DMS53 treated with DMSO at 0.1 percent for 48 hours (cell line): Measurements from ENCODE around the gene ARSH.
"Not testable (repeated sequence)": the region's sequence is repeated elsewhere in the genome, so short reads cannot be mapped to it uniquely, and the experiment has no call there.

Source experiments
- DNase-seq: peaks from one replicate; lab custom pipeline; 2025; ENCODE audit not compliant: unreplicated experiment; lab: John Stamatoyannopoulos, UW

ARSH gene, protein sequence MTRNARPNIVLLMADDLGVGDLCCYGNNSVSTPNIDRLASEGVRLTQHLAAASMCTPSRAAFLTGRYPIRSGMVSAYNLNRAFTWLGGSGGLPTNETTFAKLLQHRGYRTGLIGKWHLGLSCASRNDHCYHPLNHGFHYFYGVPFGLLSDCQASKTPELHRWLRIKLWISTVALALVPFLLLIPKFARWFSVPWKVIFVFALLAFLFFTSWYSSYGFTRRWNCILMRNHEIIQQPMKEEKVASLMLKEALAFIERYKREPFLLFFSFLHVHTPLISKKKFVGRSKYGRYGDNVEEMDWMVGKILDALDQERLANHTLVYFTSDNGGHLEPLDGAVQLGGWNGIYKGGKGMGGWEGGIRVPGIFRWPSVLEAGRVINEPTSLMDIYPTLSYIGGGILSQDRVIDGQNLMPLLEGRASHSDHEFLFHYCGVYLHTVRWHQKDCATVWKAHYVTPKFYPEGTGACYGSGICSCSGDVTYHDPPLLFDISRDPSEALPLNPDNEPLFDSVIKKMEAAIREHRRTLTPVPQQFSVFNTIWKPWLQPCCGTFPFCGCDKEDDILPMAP

DNA sequence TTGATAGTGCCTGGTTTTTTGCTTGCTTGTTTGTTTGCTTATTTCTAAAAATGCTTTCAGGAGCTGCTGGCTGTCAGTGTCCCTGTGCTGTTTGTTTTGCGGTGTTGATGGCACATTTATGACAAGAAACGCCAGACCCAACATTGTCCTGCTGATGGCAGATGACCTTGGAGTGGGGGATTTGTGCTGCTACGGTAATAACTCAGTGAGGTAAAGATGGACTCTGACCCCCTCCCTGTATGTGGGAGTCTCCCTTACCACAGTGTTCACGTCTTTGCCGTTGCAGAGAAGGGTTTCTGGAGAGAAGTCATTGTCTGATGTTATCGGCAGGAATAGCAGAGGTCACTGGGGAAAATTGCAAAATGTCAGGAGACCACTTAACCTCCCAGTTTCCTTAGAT is at the start of gene ARSH:
TSS of gene ARSH (plus strand) at position 52 of the 400 bp plus-strand sequence. CDS start at position 119, 67 bp downstream.
- DNase-seq, result no peak

DNA sequence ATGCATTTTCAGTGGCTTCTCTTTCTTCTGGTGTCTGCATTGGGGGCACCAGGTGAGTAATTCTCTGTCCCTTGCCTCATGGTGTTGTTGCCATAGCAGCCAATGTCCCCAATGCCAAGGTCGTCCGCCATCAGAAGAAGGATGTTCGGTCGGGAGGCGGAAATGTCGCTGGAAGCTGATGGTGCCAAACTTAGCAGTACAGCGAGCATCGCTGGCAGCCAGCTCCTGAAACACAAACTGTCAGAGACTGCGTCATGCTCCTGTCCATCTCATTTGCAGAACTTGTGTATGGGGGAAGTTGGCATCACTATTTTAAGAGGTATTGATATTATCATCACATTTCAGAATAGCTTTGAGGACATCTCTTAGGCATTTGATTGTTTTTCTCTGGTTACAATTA is 48.1 kb upstream of the ARSH start:
- no peak for DNase-seq

DNA sequence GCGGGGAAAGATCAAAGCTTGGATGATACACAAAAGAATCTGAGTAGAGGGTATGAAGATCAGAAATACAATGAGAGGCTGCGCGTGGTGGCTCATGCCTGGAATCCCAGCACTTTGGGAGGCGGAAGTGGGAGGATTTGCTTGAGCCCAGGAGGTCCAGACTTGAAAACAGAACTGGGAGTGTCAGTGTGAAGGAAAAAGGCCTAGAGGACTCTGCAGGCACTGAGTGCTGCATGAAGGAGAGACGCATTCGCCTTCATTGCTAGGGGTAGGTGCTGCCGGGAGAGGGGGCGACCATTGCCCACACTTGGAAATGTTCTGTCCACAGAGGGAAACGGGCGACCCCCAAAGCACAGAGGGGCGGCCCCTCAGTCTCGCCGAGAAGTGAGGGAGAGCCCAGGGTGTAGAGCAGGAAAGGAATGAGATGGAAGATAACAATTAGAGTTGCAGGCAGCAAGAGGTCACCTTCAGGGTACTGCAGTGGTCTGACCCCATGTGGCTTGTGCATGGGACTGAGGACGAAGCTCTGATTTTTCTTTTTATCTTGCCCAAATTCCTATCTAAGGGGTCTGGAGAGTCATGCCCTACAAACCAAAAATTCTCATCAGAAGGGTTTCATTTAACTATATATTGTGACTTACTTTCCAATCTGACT is 45.4 kb upstream of the ARSH start:
- no peak for DNase-seq

DNA sequence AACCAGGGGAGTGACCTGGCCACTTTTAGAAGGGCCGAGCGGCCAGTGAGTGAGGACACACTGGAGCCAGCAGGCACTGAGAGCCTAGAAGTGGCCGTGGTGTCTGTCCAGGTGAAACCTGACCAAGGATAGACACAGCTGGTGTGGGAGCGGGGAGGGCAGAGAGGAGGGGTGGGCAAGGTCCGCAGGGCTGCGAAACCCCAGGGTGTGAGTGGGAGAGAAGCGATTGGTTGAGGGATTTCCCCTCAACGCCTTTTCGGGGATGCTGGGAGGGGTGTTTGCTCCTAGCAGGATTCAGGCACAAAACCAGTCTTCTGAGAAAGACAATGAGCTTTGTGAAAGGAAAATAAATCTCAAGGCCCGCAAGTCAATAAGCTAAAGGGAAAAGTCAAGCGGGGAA is 44.0 kb upstream of the ARSH start:
- DNase-seq, result no peak

DNA sequence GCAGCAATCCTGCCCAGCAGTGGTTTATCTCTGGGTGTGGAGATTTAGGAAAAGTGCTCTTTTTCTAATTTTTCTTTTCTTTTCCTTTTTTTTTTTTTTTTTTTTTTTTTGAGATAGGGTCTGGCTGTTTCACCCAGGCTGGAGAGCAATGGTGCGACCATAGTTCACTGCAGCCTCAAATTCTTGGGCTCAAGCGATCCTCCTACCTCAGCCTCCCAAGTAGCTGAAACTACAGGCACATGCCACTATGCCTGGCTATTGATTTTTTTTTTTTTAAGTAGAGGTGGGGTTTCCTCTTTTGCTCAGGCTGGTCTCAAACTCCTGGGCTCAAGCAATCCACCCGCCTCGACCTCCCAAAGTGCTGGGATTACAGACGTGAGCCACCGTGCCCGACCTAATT is 42.9 kb upstream of the ARSH start:
- not testable (repeated sequence) for DNase-seq

DNA sequence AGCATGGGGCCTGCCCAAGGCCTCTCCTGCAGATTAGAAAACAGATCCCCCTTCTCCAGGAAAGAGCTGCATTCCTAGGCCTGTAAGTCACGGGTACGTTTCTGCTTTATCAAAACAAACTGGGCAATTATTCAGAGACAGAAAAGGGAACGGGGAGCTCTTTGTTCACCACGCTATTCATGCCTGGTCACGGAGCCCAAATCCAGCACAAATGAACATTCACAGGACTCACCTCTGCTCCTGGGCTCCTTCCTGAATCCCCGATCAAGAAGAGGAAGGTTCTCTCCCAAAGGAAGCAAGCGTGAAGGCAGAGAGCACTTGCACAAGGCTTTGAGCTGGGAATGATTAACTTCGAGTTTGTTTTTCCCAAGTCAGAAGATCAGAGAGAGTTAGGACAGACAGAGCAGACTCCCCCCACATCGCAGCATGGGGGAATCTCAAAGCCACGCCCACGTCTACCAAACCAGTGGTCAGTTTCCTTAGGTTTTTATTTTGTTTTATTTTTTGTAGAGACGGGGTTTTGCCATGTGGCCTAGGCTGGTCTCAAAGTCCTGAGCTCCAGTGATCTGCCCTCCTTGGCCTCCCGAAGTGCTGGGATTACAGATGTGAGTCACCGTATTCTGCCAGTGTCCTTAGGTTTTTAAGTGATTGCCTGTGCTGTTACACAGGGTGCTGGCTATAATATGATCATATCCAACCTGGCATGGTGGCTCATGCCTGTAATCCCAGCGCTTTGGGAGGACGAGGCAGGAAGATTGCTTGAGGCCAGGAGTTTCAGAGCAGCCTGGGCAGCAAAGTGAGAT is 42.2 kb upstream of the ARSH start:
- DNase-seq, result peak; percentile 17

DNA sequence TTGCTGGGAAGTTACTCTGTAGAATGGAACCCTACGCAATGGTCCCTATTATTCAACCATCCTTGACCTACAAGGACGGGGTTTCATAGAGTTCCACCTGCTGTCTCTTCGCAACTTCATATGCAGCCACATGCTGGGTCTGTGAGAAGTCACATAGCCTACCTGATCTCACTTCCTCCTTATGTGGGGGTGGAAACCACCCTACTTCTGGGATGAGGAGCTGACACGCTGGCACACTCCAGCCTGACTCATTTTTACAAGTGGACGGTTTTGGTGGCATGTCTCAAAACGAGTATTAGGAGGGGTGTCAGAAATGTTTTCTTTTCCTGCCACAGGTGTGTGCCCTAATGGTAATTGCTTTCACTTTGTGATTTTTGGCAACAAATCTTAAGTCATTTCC is 40.4 kb upstream of the ARSH start:
- DNase-seq, result no peak

DNA sequence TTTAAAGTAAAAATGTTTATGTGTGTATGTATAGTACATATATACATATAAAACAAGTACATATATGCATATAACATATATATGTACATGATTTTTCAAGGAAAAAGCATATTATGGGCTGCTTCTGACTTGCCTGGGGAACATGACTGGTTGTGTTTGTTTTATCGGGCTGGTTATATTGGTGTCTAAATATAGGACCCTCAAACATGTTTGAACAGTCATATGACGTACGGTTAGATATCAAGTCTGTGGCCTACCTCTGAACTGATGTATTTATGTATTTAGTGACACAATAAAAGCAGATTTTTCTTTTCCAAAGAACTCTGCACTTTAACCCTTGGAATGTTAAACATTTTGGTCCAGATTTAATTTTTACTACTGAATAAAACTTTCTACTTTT is 39.3 kb upstream of the ARSH start:
- DNase-seq, result no peak

DNA sequence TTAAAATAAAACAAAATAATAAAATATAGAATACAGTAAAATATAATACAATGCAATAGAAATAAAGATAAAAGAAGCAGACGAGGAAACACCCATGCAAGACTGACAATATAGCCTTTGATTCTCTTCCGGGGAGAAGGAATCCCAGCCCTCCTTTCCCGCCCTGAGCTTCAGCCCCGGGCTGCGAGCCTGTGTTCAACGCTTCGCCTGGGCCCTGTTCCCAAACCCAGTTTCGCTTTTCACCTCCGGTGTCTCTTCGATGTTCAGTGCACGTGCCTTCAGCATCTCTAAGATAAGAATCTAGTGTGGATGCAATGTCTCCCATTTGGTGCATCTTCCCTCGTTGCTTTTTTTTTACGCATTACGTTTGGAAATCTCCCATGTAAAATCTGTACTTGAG is 38.8 kb upstream of the ARSH start:
- DNase-seq, result no peak

DNA sequence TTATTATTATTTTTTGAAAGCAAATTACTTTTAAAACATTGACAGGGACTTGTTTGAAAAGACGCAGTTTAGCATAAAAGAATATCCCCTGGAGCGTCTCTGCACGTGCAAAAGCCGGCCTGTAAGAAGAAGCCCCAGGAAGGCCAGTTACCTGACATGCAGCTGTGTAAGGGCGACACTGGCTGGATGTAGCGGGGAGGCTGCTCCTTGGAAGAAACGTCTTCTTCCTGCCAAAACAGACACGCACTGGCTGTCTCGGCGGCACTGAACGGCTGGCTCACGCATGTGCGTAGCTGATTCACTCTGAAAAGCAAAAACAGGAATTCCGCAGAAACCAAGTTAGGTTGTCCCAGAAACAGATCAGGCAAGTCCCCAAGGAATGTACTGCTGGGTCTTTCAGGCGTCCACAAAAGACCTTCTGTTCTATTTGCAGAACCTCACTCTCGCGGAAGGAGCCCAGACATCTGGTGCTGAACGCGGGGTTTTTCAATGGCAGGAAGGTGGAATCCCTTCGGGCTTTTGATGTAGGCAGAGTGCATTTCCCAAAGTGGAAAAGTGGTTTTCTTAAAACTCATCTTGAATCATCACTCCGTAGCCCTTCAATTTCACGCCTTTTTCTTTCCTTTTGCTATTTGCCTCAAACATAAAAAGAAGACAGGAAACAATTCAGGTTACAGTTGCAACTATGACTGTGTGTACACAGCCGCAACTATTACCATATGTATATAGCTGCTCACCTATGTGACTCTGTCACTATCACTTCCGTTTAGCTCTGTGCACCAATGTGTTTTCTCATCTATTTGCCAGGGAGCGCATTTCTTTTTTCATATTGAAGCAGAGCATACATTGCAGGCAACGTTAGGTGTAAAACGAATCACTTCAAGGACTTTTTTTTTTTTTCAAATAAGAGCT is 38.1 kb upstream of the ARSH start:
- DNase-seq, result peak; percentile 9

DNA sequence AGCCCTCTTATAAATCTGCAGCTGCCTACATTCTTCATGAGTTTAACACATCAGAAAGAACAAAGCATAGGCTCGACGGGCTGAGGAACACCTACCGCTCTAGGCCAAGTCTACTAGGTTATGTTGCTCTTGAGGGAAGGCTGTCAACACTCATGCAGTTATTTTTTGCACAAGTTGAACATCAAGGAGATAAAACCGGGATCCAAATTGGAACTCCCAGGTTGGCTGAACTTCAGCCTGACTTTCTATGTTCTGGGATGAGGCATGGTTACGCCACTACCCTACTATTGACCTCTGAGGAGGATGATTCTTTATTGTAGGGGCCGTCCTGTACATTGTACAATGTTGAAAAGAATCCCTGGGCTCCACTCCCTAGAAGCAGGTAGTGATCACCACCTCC is 37.3 kb upstream of the ARSH start:
- no peak for DNase-seq

DNA sequence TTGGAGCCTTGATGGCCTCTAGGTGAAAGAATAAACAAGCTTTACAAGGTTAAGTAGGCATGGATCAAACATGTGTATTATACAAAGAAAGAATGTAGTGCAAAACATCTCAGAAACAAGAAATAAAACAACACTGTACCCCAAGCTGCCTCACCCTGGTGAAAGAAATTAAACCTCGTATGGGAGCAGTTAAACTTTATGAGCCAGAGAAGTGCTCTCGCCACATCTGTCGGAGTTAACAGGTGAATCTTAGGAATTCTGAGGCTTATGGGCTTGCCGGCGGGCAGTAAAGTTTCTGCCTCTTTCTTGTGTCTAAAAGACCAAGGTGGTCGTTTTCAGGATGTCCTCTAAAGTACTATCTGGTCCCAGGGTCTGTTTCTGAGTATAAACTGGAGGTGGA is 34.0 kb upstream of the ARSH start:
- DNase-seq, result no peak

DNA sequence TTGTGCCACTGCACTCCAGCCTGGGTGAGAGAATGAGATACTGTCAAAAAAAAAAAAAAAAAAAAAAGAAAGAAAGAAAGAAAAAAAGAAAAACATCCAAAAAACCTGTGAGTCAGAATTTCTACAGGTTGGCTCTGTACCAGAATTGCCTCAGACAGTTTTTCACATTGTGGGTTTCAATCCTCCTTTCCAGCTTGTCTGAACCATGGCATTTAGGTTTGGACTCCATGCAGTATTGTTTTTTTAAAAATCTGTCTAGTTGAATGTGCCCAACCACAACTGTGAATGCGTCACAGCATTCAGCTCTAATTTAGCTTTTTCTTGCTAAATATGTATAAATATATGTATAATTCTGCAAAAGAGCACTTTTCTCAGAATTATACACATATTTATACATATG is 31.4 kb upstream of the ARSH start:
- no peak for DNase-seq

DNA sequence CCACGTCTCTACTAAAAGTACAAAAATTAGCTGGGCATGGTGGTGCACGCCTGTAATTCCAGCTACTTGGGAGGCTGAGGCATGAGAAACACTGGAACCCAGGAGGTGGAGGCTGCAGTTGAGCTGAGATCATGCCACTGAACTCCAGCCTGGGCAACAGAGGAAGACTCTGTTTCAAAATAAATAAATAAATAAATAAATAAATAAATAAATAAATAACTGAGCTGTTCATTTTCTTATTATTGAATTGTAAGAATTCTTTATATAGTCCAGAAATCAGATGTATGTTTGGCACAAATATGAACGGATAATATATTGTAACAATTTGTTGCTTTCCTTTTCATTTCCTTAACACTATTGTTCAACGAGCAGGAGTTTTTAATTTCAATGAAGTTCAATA is 27.7 kb upstream of the ARSH start:
- DNase-seq, result not testable (repeated sequence)

DNA sequence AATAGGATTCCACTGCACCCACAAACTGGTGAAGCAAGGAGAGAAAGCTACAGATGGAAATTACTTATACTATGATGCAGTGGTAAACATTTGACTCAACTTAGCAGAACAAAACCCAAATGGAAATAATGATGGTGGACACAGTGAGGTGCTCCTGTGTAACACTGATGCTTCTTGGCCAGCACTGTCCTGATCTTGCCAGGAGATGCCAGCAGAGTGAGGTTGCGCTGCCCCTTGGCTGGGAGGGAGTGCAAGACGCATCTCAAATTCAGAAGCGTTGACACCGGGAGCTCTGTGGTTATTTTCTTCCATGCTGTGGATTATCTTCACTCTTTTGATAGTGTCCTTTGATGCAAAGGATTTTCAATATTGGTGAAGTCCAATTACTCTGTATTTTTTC is 22.0 kb upstream of the ARSH start:
- no peak for DNase-seq

DNA sequence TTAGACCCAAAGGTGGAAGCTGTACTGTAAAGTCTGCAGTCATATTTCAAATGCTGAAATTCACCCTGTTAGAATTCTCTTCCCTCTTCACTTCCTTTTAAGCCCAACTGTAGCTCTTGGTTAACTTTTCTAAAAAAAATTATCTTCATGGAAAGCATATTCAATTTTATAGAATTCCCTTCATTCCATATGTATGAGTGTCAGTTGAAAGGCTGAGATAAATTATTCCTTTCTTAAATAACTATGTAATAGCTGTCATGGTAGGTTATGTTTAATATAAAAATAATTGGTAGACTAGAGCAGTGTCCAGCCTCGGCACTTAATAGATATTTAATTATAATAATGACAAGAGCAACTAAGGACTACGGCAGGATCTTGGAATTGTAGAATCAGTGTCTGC is 16.8 kb upstream of the ARSH start:
- no peak for DNase-seq

DNA sequence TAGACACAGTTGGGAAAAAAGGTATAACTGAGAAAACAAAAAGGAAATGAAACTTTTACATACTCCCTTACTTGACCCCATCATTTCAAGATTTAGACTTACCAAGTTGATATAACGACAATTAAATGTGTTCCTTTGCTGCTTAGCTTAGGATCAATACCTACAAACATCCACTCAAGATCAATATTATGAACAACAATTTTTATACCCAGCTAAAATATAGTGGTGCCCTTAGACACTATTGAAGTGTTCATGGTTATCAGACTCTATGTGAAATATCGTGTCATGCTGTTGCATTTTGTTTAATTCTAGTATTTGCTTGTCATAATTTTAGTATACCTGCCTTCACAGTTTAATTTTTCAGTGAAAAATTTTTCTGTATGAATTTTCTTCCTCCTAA is 4.2 kb downstream of the ARSH start:
- no peak for DNase-seq

DNA sequence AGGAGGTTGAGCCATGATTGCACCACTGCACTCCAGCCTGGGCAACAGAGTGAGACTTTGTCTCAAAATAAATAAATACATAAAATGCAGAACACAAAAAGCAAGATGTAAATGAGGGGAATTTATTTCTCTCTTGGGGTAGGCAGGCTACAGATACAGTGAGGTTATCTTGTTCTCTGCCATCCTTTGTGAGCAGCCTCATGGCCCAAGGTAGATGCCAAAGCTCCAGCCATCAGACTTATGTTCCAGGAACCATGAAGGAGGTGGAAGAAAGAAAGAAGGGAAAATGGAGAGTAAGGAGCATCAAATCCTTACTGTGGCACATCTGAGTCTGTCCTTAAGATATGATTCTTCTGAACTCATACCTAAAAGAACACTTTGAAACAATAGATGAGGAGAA is 11.1 kb downstream of the ARSH start:
- DNase-seq, result no peak

DNA sequence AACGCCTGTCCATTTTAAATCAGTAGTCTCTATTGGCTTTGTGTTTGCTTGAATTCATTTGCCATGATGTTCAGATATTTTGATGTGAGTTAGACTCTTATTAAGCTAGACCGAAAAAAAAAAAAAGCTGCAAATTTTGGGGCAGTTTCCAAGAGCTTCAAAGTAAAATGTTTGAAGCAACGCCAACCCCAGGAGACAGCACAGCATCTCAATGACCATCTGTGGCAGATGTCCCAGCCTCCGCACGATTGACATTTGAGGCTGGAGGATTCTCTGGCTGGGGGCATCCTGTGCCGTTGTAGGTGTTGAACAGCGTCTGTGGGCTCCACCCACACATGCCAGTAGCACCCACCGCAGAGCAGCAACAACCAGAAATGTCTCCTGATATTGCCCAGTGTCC is 17.8 kb downstream of the ARSH start:
- DNase-seq, result no peak

DNA sequence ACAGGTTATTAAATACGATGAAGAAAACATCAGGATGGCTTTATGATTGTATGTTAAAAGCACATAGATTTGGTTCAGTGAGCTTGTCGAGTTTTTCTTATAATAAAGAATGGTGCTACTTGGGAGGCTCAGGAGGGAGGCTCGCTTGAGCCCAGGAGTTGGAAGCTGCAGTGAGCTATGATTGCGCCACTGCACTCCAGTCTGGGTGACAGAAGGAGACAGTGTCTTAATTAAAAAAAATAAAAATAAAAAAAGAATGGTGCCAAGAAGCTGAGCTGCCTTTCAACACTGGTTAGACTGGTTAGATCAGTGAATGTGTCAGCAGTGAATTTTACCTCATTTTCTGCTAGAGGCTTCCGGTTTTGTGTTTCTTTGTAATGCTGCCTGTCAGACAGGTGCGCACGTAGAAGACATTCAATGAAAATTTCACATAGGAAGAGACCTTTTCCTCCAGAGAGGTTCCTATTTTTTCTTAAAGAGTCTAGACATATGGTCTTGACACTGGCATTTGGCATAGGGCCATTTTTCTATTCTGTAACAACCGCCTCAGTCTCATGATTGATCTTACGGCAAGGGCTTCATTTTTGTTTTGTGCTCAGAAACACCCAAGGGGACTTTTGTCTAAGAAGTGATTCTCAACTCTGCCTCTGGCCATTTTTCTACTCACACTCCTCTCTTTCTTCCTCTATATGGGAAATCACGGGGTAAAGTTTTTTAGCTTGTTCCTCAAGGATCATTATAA is 19.9 kb downstream of the ARSH start:
- DNase-seq, result peak; percentile 28
